B cell (primary cell): Measurements from ENCODE around the gene CUZD1.

Experiments used
- CTCF ChIP-seq: fragments of 200-600 bp; IDR thresholded peaks from one replicate; pipeline ENCODE4 v1.8.0; 2022; ENCODE audit warnings: antibody characterized with exemption, mild to moderate bottlenecking
- EZH2 ChIP-seq: IDR thresholded peaks from 2 replicates; pipeline ENCODE4 v1.6.1; 2012; ENCODE audit warnings: borderline replicate concordance, low read depth, mild to moderate bottlenecking, moderate library complexity, low read length; ENCODE audit not compliant: insufficient read depth, poor library complexity, severe bottlenecking

DNA sequence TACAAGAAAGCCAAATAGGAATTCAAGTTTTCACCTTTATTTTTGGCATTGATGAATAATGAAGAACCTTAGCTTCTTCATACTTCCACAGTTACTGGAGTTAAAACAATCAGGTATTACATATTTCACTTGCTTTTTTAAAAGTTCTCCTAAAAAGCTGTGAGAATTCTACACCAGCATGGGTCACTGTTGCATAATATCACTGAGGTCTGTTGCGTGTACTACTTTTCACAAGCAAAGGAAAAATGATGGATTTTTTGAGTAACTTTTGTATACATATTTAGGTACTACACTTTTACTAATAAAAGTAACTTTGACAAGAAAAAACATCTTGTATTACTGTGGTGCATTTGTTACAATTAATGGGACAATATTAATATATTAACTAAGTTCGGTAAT, 18.5 kb upstream of the CUZD1 start:
- TF ChIP-seq CTCF = no peak
- no peak for TF ChIP-seq EZH2
